Fibroblast of gingiva (primary cell): ENCODE results near the gene PLRG1.
"Not testable (repeated sequence)": the region's sequence is repeated elsewhere in the genome, so short reads cannot be mapped to it uniquely, and the experiment has no call there.

ENCODE experiments used
- DNase-seq: peaks from one replicate; pipeline ENCODE4 v3.0.0-alpha.2; 2011; ENCODE audit warnings: low read depth

The PLRG1 gene

GRCh38 chr4:154549894-154550790, at the start of gene PLRG1:
TSS of gene PLRG1 (minus strand) at chr4:154550400. CDS start at chr4:154550308, 92 bp downstream.
- DNase-seq = peak; percentile 91

- DNase-seq = no peak
These were observed 47.9 kb upstream of the PLRG1 start for GRCh38 chr4:154597798-154598774.

GRCh38 chr4:154597281-154597680, 47.1 kb upstream of the PLRG1 start:
- not testable (repeated sequence) for DNase-seq

GRCh38 chr4:154595807-154596206, 45.6 kb upstream of the PLRG1 start:
- DNase-seq = no peak

GRCh38 chr4:154594343-154594742, 44.1 kb upstream of the PLRG1 start:
- DNase-seq = not testable (repeated sequence)

- DNase-seq = no peak
These were observed 43.7 kb upstream of the PLRG1 start for GRCh38 chr4:154593868-154594267.

- DNase-seq = no peak
These were observed 41.7 kb upstream of the PLRG1 start for GRCh38 chr4:154591890-154592289.

- no peak for DNase-seq
These were observed 40.3 kb upstream of the PLRG1 start, which contains the start of gene FGA for GRCh38 chr4:154590329-154591006. TSS of gene FGA (minus strand) at chr4:154590742. CDS start at chr4:154590687, 55 bp downstream.

- no peak for DNase-seq
These were observed 39.3 kb upstream of the PLRG1 start for GRCh38 chr4:154589296-154590197.

- DNase-seq = no peak
These were observed 38.0 kb upstream of the PLRG1 start for GRCh38 chr4:154588198-154588597.

GRCh38 chr4:154586296-154587033, 36.3 kb upstream of the PLRG1 start:
- no peak for DNase-seq

- DNase-seq = no peak
These were observed 35.3 kb upstream of the PLRG1 start for GRCh38 chr4:154585369-154586018.

- DNase-seq = no peak
These were observed 34.1 kb upstream of the PLRG1 start for GRCh38 chr4:154584259-154584658.

- no peak for DNase-seq
These were observed 33.5 kb upstream of the PLRG1 start for GRCh38 chr4:154583677-154584076.

- no peak for DNase-seq
These were observed 33.0 kb upstream of the PLRG1 start for GRCh38 chr4:154583230-154583629.

- no peak for DNase-seq
These were observed 32.5 kb upstream of the PLRG1 start for GRCh38 chr4:154582723-154583122.

GRCh38 chr4:154579927-154580326, 29.7 kb upstream of the PLRG1 start:
- DNase-seq = no peak

- no peak for DNase-seq
These were observed 28.7 kb upstream of the PLRG1 start for GRCh38 chr4:154578919-154579318.

GRCh38 chr4:154577324-154577723, 27.1 kb upstream of the PLRG1 start:
- no peak for DNase-seq

GRCh38 chr4:154574311-154574710, 24.1 kb upstream of the PLRG1 start:
- DNase-seq = no peak
